Activated T-helper 1 cell treated with Interleukin-2 at 50 U/mL for 16 hours (primary cell): ENCODE data around the gene NSD2.

Source experiments
- DNase-seq: peaks from one replicate; pipeline ENCODE4 v3.0.0-alpha.2; 2020; ENCODE audit warnings: low read depth

NSD2 gene

GRCh38 chr4:1864076-1865008, 6.9 kb upstream of the NSD2 start:
- no peak for DNase-seq

- no peak for DNase-seq
These were observed 5.0 kb upstream of the NSD2 start for GRCh38 chr4:1866189-1866661.

- DNase-seq, result no peak
These were observed 2.9 kb upstream of the NSD2 start for GRCh38 chr4:1868293-1868692.

DNA sequence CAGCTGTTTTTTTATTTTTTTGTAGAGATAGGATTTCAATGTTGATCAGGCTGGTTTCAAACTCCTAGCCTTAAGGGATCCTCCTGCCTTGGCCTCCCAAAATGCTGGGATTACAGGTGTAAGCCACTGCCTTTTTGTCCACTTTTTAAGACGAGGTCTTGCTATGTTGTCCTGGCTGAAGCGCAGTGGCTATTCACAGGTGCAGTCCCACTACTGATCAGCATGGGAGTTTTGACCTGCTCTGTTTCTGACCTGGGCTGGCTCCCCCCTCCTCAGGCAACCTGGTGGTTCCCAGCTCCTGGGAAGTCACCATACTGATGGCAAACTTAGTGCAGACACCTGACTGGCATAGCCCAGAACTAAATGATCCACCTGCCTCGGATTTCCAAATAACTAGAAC, 2.3 kb upstream of the NSD2 start:
- DNase-seq, result no peak

DNA sequence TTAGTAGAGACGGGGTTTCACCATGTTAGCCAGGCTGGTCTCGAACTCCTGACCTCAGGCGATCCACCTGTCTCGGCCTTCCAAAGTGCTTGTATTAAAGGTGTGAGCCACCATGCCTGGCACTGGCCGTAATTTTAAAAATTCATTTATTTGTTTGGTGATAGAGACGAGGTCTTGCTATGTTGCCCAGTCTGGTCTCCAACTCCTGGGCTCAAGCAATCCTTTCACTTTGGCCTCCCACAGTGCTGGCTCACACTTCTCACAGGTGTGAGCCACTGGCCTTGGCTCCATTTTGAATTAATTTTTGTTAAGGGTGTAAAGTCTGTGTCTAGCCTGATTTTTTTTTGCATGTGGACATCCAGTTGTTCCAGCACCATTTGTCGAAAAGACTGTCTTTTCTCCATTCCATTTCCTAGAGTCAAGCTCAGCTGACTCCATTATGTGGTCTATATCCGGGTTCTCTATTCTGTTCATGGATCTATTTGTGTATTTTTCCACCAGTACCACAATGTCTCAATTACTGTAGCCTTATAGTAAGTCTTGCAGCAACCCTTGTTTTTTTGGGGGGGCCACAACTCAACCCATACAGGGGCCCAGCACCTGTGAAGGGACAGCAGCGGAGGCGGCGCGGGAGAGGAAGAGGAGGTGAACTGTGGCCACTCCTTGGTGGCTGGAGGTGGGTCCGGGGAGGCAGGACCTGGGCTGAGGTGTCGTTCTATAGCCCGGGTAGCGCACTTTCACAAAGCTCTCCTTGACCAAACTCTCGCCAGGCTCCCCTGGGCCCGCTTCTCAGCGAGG, 1.5 kb upstream of the NSD2 start:
- DNase-seq, result no peak

- DNase-seq, result peak; percentile 79
These were observed 940 bp upstream of the NSD2 start for GRCh38 chr4:1870328-1870577.

GRCh38 chr4:1871471-1872021, 353 bp downstream of the NSD2 start:
- no peak for DNase-seq

DNA sequence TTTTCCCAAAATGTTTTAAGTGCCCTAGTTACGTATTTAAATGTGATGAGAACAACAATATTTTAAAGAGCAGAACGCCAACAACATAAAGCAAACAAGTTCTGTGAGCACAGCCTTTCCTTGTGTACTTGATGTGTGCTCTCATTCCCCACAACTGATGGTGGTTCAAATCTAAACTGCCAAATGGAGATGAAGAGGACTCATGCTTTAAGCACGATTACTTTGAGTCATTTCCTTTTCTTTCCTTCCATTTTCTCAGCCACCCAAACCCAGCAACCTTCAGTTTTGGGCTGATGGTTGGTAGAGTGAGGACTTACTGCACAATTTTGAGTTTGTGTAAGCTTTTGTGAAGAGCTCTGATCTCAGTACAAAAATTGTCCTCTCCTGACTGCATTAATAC, 1.7 kb downstream of the NSD2 start:
- DNase-seq, result no peak

DNA sequence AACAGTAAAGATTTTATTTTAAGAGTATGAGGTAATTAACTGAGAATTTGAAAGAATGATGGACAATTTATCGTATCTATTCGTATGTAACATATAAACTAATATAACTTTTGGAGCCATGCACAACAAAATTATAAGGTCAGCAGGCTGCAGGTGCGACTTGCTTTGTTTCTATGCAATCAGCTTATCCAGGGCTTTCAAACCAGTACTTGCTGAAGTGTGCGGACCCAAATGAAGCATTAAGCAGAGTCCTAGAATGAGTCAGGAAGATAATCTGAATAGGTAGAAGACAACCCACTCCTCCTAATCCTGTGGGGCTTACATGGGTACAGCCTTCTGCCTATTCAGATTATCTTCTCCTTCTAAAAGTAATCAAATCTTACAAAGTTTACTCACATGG, 2.1 kb downstream of the NSD2 start:
- DNase-seq, result no peak

- DNase-seq, result no peak
These were observed 2.6 kb downstream of the NSD2 start for GRCh38 chr4:1873776-1874175.

- DNase-seq, result no peak
These were observed 3.0 kb downstream of the NSD2 start for GRCh38 chr4:1874201-1874600.

- no peak for DNase-seq
These were observed 8.3 kb downstream of the NSD2 start for GRCh38 chr4:1879485-1879884.

DNA sequence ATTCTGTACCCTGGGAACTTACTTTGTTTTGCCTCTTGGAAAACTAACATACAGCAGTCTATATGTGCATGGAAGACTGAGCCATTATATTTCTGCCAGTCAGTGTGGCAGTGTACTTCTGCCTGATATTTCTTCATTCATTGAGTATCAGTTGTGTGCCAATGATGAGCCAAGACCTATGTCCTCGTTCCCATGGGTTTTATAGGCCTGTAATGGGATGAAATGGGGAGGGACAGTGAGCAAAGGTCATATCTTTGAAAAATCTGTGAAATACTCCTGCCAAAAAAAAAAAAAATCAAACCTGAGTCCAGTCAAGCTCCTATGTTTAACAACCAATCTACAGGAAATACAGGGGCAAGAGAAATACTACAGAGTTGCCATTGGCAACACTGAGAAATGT, 9.1 kb downstream of the NSD2 start:
- no peak for DNase-seq

GRCh38 chr4:1882850-1883271, 11.7 kb downstream of the NSD2 start:
- no peak for DNase-seq

GRCh38 chr4:1883583-1883982, 12.4 kb downstream of the NSD2 start:
- no peak for DNase-seq

DNA sequence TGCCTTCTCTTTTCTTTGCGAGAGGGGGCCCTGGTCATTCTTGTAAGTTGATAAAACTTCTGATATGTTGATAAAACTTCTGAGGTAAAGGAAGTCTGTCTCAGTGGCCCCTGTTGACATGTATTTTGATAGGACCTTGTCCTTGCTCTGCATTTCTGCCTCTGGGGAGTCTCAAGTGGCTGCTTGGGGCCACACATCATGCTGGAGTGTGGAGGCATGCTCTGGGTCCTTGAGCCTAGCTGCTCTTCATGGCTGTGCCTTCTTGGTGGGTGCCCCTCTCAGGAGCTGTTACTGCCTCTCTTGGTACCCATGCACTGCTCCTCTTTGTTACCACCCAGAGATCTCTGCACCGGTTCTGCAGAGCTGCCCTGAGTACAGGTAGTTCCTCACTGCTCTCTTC, 14.2 kb downstream of the NSD2 start:
- no peak for DNase-seq

GRCh38 chr4:1887052-1887451, 15.9 kb downstream of the NSD2 start:
- no peak for DNase-seq

GRCh38 chr4:1890979-1891570, 19.9 kb downstream of the NSD2 start:
- no peak for DNase-seq

- DNase-seq, result no peak
These were observed 24.9 kb downstream of the NSD2 start for GRCh38 chr4:1895971-1896657.

- no peak for DNase-seq
These were observed 25.4 kb downstream of the NSD2 start for GRCh38 chr4:1896658-1896991.

DNA sequence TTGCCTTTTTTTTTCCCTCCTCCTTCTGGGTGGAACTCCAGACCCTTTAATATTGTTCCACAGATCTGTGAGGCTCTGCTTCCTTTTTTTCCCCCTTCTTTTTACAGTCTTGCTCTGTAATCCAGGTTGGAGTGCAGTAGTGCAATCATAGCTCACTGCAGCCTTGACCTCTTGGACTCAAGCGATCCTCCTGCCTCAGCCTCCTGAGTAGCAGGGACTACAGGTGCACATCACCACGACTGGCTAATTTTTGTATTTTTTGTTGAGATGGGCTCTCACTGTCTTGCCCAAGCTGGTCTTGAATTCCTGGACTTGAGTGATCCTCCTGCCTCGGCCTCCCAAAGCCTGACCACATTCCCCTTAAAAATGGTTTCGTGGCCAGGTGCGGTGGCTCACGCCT, 26.8 kb downstream of the NSD2 start:
- DNase-seq, result no peak

- no peak for DNase-seq
These were observed 27.5 kb downstream of the NSD2 start for GRCh38 chr4:1898681-1899080.
